ENCODE measurements around the gene CPAMD8.
"Not testable (repeated sequence)": the region's sequence is repeated elsewhere in the genome, so short reads cannot be mapped to it uniquely, and the experiment has no call there.

Gene CPAMD8

GRCh38 chr19:16996838-16997490 lies 29.6 kb downstream of the CPAMD8 start:
- DNase-seq = not testable (repeated sequence)

- no peak for DNase-seq
Measured at GRCh38 chr19:16988661-16989060, 37.9 kb downstream of the CPAMD8 start.

- no peak for DNase-seq
Measured at GRCh38 chr19:16985403-16985802, 41.2 kb downstream of the CPAMD8 start.

GRCh38 chr19:16982586-16982985 lies 44.0 kb downstream of the CPAMD8 start:
- DNase-seq = not testable (repeated sequence)

GRCh38 chr19:16978839-16979802 lies 47.5 kb downstream of the CPAMD8 start:
- no peak for DNase-seq

GRCh38 chr19:16978156-16978555 lies 48.5 kb downstream of the CPAMD8 start:
- DNase-seq = no peak

GRCh38 chr19:16977306-16977705 lies 49.3 kb downstream of the CPAMD8 start:
- DNase-seq = no peak

- no peak for DNase-seq
Measured at GRCh38 chr19:16976446-16976845, 50.2 kb downstream of the CPAMD8 start.

- DNase-seq = no peak
Measured at GRCh38 chr19:16970821-16971220, 55.8 kb downstream of the CPAMD8 start.

- DNase-seq = no peak
Measured at GRCh38 chr19:16969135-16969534, 57.5 kb downstream of the CPAMD8 start.

GRCh38 chr19:16960996-16961822 lies 65.4 kb downstream of the CPAMD8 start:
- DNase-seq = not testable (repeated sequence)

GRCh38 chr19:16958277-16958676 lies 68.3 kb downstream of the CPAMD8 start:
- DNase-seq = not testable (repeated sequence)

GRCh38 chr19:16957855-16958254 lies 68.8 kb downstream of the CPAMD8 start:
- DNase-seq = no peak

- DNase-seq = no peak
Measured at GRCh38 chr19:16957151-16957701, 69.4 kb downstream of the CPAMD8 start.

GRCh38 chr19:16955161-16955560 lies 71.4 kb downstream of the CPAMD8 start:
- DNase-seq = no peak

- no peak for DNase-seq
Measured at GRCh38 chr19:16952046-16952445, 74.6 kb downstream of the CPAMD8 start.

GRCh38 chr19:16951529-16951928 lies 75.1 kb downstream of the CPAMD8 start:
- DNase-seq = no peak

- no peak for DNase-seq
Measured at GRCh38 chr19:16949496-16950023, 77.0 kb downstream of the CPAMD8 start.

GRCh38 chr19:16946951-16947940 lies 79.4 kb downstream of the CPAMD8 start:
- no peak for DNase-seq

GRCh38 chr19:16945762-16946465 lies 80.7 kb downstream of the CPAMD8 start:
- DNase-seq = no peak

GRCh38 chr19:16945364-16945714 lies 81.3 kb downstream of the CPAMD8 start:
- no peak for DNase-seq

All from CD4-positive, alpha-beta T cell treated with Interleukin-21 for 1 hour (primary cell).